Activated naive CD4-positive, alpha-beta T cell treated with anti-CD3 and anti-CD28 coated beads, Interleukin-2, amount 50 U/mL, for 24 hours (primary cell): ENCODE results near the gene CHSY3.

Experiments used
- H3K27ac Mint-ChIP-seq: one replicate; pipeline ENCODE4 v1.8.0; 2021; ENCODE audit warnings: mild to moderate bottlenecking, mixed read lengths
- H3K27me3 Mint-ChIP-seq: one replicate; pipeline ENCODE4 v1.8.0; 2021; ENCODE audit warnings: mixed read lengths
- H3K36me3 Mint-ChIP-seq: one replicate; pipeline ENCODE4 v1.8.0; 2021; ENCODE audit warnings: mixed read lengths
- H3K4me1 Mint-ChIP-seq: one replicate; pipeline ENCODE4 v1.8.0; 2021; ENCODE audit warnings: mixed read lengths
- H3K4me3 Mint-ChIP-seq: one replicate; pipeline ENCODE4 v1.8.0; 2021; ENCODE audit warnings: mild to moderate bottlenecking, mixed read lengths
- H3K9me3 Mint-ChIP-seq: one replicate; pipeline ENCODE4 v1.8.0; 2021; ENCODE audit warnings: mixed read lengths

CHSY3 gene

DNA sequence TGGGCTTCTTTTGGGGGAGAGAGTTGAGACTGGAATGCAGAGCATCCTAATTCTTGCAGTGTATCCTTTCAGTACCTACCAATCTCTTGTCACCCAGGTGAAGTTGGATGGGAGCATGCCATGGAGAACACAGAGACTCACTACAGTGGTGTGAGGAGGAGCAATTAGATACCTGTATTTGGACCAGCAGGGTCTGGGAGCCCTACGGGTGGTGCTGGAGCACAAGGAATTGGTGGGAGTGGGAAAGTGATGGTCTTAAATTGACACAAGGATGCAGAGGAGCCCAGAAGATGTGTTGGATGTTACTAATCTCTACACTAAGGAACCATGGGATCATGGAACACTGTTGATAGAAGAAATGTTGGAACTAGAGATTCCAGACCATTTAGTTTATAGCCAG is 212.7 kb downstream of the CHSY3 start:
- Mint-ChIP-seq H3K27ac (no peak overlapping the region), H3K9me3 (no peaks in the 10 kb centered on the region), H3K4me3 (no peak overlapping the region), H3K4me1 (no peaks in the 10 kb centered on the region), H3K36me3 (no peaks in the 10 kb centered on the region), H3K27me3 (peaks cover 2% of the 10 kb centered on the region)

DNA sequence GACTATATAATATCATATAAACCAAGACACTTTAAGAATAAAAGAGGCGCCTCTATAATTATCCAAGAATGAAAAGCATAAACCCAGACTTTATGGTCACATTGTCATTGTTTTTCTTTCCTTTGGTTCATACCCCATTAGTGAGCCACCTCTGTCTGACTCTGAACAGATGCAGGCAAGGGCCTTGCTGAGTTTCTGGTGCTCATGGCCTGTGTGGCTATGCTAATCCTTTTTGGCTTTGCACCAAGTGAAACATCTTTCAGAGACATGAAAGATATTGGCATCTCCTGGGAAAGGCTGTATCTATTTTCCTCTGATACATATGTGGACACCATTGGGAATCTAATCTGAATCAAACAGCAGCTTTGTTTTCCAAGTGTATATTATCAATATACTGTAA is 222.5 kb downstream of the CHSY3 start:
- Mint-ChIP-seq H3K36me3 (no peaks in the 10 kb centered on the region), H3K4me1 (no peaks in the 10 kb centered on the region), H3K4me3 (no peak overlapping the region), H3K9me3 (no peaks in the 10 kb centered on the region), H3K27me3 (peaks cover 2% of the 10 kb centered on the region), H3K27ac (no peak overlapping the region)

DNA sequence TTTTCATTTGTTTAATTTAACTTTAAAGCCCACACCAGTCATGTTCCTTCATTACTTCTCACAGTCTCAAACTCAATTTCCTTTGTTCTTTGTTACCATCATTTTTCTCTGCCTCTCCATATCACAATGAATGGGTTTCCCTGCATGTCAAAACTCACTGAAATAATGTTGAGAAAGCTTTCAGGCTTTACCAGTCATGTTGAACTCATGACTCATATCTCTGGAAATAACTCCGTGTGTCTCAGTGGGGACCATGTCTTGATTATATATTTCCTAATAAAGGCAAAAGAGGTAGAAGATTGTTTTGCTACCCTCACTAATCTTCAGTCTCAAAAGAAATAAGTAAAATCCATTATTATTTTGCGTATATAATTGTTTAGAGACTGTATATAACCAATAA is 231.2 kb downstream of the CHSY3 start:
- no peaks in the 10 kb centered on the region for H3K4me1 Mint-ChIP-seq
- H3K4me3 Mint-ChIP-seq = no peak overlapping the region
- peaks cover 5% of the 10 kb centered on the region for H3K27me3 Mint-ChIP-seq
- no peak overlapping the region for H3K27ac Mint-ChIP-seq
- no peaks in the 10 kb centered on the region for H3K36me3 Mint-ChIP-seq
- no peaks in the 10 kb centered on the region for H3K9me3 Mint-ChIP-seq

DNA sequence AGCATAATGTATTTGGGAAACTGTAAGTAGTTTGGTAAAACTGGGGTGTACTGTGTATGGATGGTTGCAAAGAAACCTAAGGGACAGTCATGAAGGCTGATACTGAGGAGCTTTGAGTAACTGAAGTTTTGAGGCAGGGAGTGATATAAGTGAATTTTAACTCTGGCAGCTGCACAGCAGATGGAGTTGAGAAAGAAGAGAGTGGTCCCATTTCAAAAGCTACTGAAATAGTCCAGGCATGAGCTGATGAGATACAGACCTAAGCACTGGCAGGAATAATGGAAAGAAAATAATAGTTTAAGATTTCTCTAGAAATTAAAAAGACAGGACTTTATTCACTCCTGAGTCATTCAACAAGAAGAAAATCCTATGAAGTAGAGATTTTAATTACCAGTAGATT is 232.0 kb downstream of the CHSY3 start:
- H3K27me3 Mint-ChIP-seq = peaks cover 3% of the 10 kb centered on the region
- no peak overlapping the region for H3K27ac Mint-ChIP-seq
- H3K4me1 Mint-ChIP-seq = no peaks in the 10 kb centered on the region
- H3K36me3 Mint-ChIP-seq = no peaks in the 10 kb centered on the region
- no peaks in the 10 kb centered on the region for H3K9me3 Mint-ChIP-seq
- no peak overlapping the region for H3K4me3 Mint-ChIP-seq

DNA sequence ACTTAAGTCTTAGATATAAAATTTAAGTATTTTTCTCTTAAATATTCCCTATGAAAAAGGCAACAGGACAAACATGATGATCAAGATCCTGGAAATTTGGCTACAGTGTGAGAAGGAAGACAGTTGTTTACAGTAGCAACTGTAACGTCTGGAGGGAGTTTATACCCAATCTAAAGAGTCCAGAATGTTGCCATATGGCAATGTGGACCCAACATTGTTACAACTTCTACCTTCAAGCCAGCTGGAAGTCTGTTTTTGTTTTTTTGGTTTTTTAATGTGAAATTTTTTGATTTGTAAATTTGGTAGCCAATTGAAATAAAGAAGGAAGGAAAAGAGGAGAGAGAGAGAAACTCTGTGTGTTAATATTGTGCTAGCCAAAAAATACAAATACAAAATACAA is 233.4 kb downstream of the CHSY3 start:
- Mint-ChIP-seq H3K9me3 (no peaks in the 10 kb centered on the region), H3K4me1 (no peaks in the 10 kb centered on the region), H3K36me3 (no peaks in the 10 kb centered on the region), H3K27me3 (peaks cover 1% of the 10 kb centered on the region), H3K27ac (no peak overlapping the region), H3K4me3 (no peak overlapping the region)

DNA sequence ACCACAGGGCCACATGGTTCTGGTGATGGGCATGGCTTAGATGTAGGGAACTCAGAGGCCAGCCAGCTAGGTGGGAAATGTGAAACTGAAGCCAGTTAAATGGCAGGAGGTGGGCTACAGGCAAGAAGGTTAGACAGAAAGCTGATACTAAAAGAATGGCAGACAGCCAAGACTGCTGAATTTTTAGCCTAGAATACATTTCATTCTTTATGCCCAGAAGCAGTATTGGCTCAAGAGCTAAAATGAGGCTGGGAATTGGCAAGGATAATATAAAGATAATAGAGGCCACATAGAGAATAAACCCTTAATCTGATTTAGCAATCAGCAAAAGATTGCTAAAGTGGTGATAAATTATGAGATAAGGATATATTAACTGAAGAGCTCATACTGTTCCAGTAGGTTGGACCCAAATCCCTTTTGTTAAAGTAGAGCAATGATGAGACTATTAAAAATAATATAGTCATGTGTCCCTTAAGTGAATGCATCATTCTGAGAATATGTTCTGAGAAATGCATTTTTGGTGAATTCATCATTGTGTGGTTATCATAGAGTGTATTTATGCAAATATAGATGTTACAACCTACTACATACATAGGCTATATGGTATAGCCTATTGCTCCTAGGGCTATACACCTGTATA is 234.3 kb downstream of the CHSY3 start:
- no peaks in the 10 kb centered on the region for H3K36me3 Mint-ChIP-seq

DNA sequence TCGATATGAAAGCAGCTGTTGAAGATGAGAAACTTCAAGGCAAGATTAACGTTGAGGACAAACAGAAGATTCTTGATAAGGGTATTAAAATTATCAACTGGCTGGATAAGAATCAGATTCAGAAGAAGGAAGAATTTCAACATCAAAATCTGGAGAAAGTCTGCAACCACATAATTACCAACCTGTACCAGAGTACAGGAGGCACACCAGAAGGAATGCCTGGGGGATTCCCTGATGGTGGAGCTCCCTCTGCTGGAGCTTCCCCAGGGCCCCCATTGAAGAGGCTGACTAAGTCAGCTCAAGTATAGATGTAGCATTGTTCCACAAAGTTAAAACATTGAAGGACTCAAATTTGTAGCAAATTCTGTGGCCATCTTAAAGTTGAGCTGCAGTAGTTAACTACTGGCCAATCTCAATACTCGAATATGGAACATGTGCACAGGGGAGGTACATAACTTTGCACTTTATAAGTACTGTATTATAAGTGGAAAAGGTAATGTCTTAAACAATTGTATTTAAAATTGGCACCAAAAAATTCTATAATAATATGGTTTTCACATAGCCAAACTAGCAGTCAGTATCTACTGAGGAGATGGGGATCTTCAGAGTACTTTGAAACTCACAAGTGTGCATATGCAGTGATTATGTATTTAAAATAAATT is 237.5 kb downstream of the CHSY3 start:
- H3K9me3 Mint-ChIP-seq = peaks cover 7% of the 10 kb centered on the region
- no peaks in the 10 kb centered on the region for H3K4me1 Mint-ChIP-seq
- no peak overlapping the region for H3K4me3 Mint-ChIP-seq
- H3K27me3 Mint-ChIP-seq = no peaks in the 10 kb centered on the region
- no peak overlapping the region for H3K27ac Mint-ChIP-seq
- H3K36me3 Mint-ChIP-seq = no peaks in the 10 kb centered on the region

More for the DNA sequence above, 234.3 kb downstream of the CHSY3 start:
- no peak overlapping the region for H3K4me3 Mint-ChIP-seq
- H3K27me3 Mint-ChIP-seq = peaks cover 1% of the 10 kb centered on the region
- H3K27ac Mint-ChIP-seq = no peak overlapping the region
- no peaks in the 10 kb centered on the region for H3K4me1 Mint-ChIP-seq
- H3K9me3 Mint-ChIP-seq = no peaks in the 10 kb centered on the region

DNA sequence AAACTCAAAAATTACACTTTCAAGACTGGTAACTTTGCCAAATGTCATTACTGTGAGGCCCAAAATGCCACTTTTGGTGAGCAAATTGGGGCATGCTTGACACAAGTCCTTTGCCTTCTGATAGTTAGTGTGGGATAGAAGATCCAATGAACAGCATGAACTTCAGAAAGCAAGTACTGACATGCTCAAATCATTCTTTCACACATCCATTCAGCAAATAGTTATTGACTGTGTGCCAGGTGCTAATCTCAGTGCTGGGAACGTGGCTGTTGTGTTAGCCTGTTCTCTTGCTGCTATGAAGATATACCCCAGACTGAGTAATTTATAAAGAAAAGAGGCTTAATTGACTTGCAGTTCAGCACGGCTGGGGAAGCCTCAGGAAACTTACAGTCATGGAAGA is 247.0 kb downstream of the CHSY3 start:
- H3K4me3 Mint-ChIP-seq = no peak overlapping the region
- no peaks in the 10 kb centered on the region for H3K4me1 Mint-ChIP-seq
- peaks cover under 1% of the 10 kb centered on the region for H3K9me3 Mint-ChIP-seq
- H3K27me3 Mint-ChIP-seq = peaks cover 2% of the 10 kb centered on the region
- no peak overlapping the region for H3K27ac Mint-ChIP-seq
- H3K36me3 Mint-ChIP-seq = no peaks in the 10 kb centered on the region

DNA sequence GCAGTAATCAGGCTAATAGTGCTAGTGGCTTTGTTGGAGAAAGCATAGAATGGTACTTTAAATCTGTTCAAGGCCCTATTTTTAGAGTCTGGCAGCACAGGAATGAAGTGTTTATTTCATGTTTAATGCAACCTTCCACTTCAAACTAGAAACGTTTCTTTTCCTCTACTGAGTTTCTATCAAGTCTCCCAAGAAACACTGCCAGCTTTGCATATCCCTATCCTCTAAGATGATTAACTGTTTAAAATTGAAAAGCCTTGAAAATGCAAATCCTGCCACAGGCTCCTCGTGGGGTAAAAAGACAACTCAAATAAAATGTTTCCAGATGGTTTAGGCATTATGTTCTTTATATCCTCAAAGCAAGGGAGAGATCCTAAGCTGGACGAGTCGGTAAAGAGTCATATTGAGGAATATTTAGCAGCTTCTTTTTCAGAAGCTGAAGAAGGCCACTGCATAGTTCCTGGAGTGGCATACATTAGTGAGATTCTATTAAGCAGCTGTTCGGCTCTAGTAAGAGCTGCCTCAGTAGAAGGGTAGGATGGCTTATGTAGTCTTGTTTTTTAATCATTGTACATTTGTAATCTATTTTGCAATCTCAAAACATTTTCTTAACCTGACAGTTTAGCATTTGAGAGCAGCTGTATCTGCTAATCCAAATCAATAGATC is 251.2 kb downstream of the CHSY3 start:
- no peaks in the 10 kb centered on the region for H3K9me3 Mint-ChIP-seq
- H3K4me3 Mint-ChIP-seq = no peak overlapping the region
- H3K27ac Mint-ChIP-seq = no peak overlapping the region
- H3K4me1 Mint-ChIP-seq = no peaks in the 10 kb centered on the region
- no peaks in the 10 kb centered on the region for H3K27me3 Mint-ChIP-seq
- no peaks in the 10 kb centered on the region for H3K36me3 Mint-ChIP-seq

DNA sequence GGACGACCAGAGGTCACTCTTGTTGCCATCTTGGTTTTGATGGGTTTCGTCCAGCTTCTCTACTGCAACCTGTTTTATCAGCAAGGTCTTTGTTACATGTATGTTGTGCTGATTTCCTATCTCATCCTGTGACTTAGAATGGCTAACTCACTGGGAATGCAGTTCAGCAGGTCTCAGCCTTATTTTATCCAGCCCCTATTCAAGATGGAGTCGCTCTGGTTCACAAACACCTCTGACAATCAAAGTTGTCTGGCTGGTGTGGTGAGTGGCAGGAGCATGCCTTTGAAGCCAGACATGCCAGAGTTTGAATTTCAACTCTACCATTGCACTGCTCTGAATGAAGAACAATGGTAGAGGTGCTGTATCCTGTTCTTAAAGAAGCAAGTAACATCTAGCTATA is 253.8 kb downstream of the CHSY3 start:
- no peak overlapping the region for H3K27ac Mint-ChIP-seq
- H3K4me1 Mint-ChIP-seq = no peaks in the 10 kb centered on the region
- H3K36me3 Mint-ChIP-seq = no peaks in the 10 kb centered on the region
- H3K9me3 Mint-ChIP-seq = no peaks in the 10 kb centered on the region
- H3K27me3 Mint-ChIP-seq = peaks cover 3% of the 10 kb centered on the region
- no peak overlapping the region for H3K4me3 Mint-ChIP-seq

DNA sequence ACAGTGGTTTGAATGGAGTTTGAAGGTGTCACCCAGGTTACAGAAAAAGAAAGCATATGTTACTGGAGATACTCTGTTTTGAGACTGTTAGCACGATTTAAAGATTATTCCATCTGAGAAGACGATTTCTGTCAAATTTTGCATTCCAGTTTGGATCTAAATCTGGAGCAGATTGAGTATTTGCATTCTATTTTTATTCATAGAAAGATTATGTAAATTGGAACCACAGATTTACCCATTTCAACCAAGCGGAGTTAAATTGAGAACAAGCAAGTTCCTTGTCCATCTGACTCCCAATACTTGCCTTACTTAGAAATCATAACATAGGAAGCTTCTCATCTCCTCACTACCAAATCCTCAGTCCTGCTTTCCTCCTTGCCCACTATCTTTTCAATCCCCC is 255.7 kb downstream of the CHSY3 start:
- H3K27me3 Mint-ChIP-seq = peaks cover 5% of the 10 kb centered on the region
- H3K4me1 Mint-ChIP-seq = no peaks in the 10 kb centered on the region
- no peak overlapping the region for H3K27ac Mint-ChIP-seq
- no peak overlapping the region for H3K4me3 Mint-ChIP-seq
- H3K36me3 Mint-ChIP-seq = no peaks in the 10 kb centered on the region
- no peaks in the 10 kb centered on the region for H3K9me3 Mint-ChIP-seq

DNA sequence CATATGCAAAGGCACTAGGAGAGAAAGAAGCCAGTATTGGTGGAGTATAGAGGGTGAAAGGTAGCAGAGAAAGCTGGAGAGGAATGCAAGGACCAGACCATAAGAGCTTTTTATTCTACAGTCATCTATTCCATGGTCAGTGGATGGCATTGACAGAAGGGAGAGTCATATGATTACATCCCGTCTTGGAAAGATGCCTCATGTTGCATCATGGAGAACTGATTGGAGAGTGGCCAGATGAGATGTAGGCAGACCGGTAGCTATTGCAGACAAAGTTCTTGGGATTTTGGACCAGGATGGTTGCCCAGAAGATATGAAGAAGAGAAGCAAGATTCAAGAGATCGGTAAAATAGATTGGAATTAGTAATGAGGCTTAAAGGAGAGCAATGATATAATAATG is 260.7 kb downstream of the CHSY3 start:
- H3K27ac Mint-ChIP-seq = no peak overlapping the region
- H3K4me1 Mint-ChIP-seq = no peaks in the 10 kb centered on the region
- H3K27me3 Mint-ChIP-seq = peaks cover 5% of the 10 kb centered on the region
- H3K9me3 Mint-ChIP-seq = no peaks in the 10 kb centered on the region
- no peak overlapping the region for H3K4me3 Mint-ChIP-seq
- H3K36me3 Mint-ChIP-seq = no peaks in the 10 kb centered on the region

DNA sequence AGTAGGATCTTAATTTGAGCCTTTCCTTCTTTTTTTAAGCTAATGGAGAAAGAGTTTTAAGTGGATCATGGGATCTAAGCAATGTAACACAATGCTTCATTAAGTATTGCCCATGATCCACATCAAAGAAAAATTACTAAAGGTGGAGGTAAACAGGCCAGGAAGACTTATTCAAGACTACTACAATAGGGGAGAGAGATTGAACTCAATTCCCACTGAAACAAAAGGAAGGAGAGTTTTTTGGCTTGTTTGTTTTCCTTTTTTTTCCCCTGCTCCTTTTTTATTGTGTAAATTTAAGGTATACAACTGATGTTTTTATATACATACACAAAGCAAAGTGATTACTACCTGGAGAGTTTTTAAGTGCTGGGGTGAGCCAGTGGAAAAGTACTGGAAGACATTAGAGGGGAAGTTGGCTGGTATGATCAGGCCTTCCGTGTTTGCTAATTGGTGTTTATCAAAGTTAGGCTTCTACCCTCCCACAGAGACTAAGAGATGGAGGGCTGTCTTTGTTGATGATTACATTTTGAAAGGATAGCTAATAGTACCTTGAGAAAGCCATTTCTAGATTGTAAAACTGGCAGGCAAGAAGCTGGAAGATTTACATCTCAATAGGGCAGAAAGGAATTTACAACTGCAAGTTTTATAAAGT is 262.7 kb downstream of the CHSY3 start:
- no peaks in the 10 kb centered on the region for H3K4me1 Mint-ChIP-seq
- no peaks in the 10 kb centered on the region for H3K36me3 Mint-ChIP-seq
- peaks cover 6% of the 10 kb centered on the region for H3K27me3 Mint-ChIP-seq
- no peaks in the 10 kb centered on the region for H3K9me3 Mint-ChIP-seq
- H3K27ac Mint-ChIP-seq = no peak overlapping the region
- no peak overlapping the region for H3K4me3 Mint-ChIP-seq

DNA sequence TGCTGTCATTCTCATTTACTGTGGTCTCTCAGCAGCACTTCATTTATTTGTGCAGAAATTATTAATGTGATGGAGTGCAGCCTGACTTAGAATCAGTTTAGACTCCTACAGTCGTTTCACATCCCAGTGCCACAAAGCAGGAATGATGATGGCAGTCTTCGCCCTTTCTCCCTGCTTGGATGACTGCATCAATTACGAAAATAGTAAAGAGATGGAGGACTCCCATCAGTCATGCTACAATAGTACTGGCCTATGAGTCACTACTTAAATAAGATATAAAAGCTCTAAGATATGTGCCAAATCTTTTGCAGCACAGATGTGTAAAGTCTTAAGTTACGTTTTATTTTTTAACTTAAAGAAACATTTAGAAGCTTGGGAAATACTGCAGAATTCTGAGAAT is 263.9 kb downstream of the CHSY3 start:
- H3K27ac Mint-ChIP-seq = no peak overlapping the region

DNA sequence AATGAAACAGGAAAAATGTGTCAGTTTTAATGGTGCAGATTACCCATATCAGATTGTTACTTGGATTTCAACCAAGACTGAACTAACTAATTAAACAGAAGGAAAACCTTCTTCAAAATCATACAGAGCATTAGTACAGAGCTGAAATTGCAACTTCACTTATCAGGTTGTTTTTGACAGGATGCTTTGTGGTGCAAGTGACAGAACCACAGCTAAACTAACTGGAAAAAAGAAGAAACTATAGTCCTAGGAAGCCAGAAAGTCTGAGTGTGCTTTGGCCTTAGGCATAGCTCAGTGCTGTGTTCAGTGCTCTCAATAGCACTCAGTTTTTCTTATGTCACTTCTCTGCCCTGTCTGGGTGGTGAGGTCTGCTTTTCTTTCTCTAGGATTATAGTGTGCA is 267.4 kb downstream of the CHSY3 start:
- H3K27me3 Mint-ChIP-seq = peaks cover 3% of the 10 kb centered on the region
- H3K4me1 Mint-ChIP-seq = no peaks in the 10 kb centered on the region
- H3K36me3 Mint-ChIP-seq = no peaks in the 10 kb centered on the region
- no peak overlapping the region for H3K4me3 Mint-ChIP-seq
- H3K9me3 Mint-ChIP-seq = no peaks in the 10 kb centered on the region
- no peak overlapping the region for H3K27ac Mint-ChIP-seq

More for the DNA sequence above, 263.9 kb downstream of the CHSY3 start:
- H3K27me3 Mint-ChIP-seq = peaks cover 6% of the 10 kb centered on the region
- H3K9me3 Mint-ChIP-seq = no peaks in the 10 kb centered on the region
- no peak overlapping the region for H3K4me3 Mint-ChIP-seq
- H3K4me1 Mint-ChIP-seq = no peaks in the 10 kb centered on the region
- no peaks in the 10 kb centered on the region for H3K36me3 Mint-ChIP-seq

DNA sequence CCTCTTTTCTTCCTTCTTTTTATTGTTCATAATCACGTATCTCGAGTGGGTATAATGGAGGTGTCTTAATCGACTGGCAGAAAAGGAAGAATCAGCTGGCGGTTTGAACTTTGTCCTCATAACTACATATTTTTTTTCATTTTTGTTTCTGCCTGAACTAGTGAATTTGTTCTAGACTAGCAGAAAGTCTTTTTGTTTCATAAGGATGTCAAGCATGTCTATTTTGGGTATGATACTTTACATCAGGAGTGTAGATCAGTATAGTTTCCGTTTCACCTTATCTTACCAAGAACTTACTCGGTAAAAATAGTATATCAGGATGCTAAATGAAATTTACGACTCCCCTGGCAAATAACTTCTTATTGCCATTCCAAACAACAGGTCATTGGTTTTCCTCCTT is 278.9 kb downstream of the CHSY3 start:
- Mint-ChIP-seq H3K4me3 (no peak overlapping the region), H3K27ac (no peak overlapping the region), H3K27me3 (peaks cover 13% of the 10 kb centered on the region), H3K9me3 (no peaks in the 10 kb centered on the region), H3K36me3 (no peaks in the 10 kb centered on the region), H3K4me1 (no peaks in the 10 kb centered on the region)
